ENCODE data around the gene SYPL1.

DNA sequence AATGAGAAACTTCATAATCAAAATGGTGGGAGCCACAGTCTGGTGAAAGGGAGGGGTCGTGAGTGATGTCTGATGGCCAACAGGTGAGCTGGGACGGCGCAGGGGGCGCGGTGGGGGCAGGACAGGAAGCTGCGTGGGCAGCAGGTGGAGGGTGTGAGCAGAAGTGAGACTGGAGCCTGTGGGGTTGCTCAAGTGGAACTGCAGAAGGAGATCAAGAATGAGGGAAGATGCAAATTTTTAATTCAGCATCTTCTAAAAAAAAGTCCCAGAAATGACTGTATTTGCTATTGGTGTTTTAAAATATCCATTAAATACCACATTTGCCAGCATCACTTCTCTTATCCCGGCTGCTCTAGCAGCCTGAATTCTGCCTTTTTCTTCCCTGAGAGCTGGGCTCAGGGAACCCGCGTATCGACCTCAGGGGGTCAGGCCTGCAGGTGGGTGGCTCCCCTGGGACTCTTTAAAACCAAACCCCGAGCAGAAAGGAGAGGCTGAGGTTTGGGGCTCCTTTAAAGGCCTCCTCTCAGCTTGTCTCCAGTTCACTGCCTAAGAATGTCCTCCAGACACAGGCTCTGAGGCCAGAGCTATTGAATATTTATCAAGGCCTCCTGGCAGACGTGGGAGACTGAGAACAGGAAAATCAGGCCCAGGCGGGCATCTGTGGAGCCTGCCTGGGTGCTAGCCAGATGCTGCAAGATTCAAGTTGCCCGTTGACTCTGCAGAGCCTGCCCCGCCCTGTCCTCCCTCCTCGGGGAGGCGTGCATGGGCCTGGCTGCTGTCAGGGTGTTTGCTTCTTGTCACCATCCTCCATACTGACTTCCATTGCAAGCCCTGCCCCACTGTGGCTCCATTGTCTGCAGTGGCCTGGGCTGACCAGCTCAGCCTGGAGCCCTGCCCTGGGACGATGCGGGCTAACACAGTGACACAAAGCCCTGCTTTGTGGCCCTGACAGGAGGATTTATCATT lies 53.9 kb downstream of the SYPL1 start:
- no peak for TF ChIP-seq POLR2AphosphoS5 (IDR thresholded peaks at IDR 0.05; ENCODE audit: borderline replicate concordance, low read depth, low read length)
- TF ChIP-seq EZH2 (IDR thresholded peaks at IDR 0.05), result no peak
- TF ChIP-seq FOXP2 (optimal IDR thresholded peaks at IDR 0.05; ENCODE audit: control extremely low read depth, extremely low read length, insufficient read depth), result no peak
